GM19193 (cell line): ENCODE data around the gene SLC4A4.

Experiments used
- POLR2A ChIP-seq: IDR thresholded peaks from 4 replicates; pipeline ENCODE4 v1.6.1; 2011; ENCODE audit not compliant: insufficient read depth, insufficient read length; ENCODE audit errors: extremely low read depth

SLC4A4 gene

DNA sequence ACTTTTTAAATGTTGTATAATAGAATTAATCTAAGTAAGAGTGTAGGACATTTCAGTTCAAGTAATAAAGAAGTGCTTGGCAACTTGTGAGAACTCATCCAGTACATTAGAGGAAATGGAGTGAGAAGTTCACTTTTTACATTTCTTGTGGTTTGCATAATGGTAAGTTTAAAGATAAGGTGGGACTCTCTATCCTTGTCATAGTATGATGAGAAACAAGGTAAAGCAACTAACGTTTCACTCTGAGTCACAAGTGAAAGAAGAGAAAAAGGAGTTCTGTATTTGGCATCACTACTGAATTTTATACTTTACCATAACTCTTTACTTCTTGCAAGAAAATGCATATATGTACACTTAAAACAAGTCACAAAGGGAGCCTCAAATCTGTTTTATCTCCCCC lies 219.4 kb downstream of the SLC4A4 start:
- no peak for TF ChIP-seq POLR2A

DNA sequence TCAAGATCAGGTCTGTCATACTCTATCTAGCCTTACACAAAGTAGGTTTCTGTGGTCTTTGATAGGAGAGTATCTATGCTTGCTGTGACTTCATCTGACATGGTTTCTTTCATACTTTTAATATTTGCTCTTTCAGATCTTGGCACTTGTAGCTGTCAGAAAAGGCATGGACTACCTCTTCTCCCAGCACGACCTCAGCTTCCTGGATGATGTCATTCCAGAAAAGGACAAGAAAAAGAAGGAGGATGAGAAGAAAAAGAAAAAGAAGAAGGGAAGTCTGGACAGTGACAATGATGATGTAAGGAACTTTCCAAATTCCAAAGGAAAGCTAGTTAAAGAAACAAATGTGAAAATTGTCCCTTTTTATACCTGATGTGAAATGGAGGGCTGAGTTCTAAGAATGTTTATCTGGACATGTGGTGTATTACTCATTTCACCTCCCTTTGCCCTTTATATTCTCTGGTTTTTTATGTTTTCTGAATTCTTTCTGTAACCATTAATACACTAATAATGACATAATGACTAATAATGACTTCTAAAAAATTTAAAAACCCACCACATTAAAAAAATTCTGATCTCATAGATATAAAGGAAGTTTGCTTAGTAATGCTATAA lies 221.2 kb downstream of the SLC4A4 start:
- no peak for TF ChIP-seq POLR2A

GRCh38 chr4:71564775-71565174 lies 226.0 kb downstream of the SLC4A4 start:
- TF ChIP-seq POLR2A = no peak

- no peak for TF ChIP-seq POLR2A
These were observed 228.0 kb downstream of the SLC4A4 start for GRCh38 chr4:71566856-71567255.

- no peak for TF ChIP-seq POLR2A
These were observed 229.3 kb downstream of the SLC4A4 start for GRCh38 chr4:71568131-71568530.

DNA sequence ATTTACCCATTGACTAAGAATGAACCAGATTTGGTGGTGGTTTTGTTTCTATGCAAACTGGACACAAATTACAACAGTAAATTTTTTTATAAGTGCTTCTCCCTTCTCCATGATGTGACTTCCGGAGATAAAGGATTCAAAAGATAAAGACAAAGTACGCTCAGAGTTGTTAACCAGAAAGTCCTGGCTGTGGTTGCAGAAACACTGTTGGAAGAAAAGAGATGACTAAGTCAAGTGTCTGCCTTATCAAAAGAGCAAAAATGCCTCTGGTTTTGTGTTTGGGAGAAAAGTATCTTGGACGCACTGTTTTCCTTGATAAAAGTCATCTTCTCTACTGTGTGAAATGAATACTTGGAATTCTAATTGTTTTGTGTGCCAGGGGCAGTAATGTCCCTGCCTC lies 231.7 kb downstream of the SLC4A4 start:
- TF ChIP-seq POLR2A = no peak

DNA sequence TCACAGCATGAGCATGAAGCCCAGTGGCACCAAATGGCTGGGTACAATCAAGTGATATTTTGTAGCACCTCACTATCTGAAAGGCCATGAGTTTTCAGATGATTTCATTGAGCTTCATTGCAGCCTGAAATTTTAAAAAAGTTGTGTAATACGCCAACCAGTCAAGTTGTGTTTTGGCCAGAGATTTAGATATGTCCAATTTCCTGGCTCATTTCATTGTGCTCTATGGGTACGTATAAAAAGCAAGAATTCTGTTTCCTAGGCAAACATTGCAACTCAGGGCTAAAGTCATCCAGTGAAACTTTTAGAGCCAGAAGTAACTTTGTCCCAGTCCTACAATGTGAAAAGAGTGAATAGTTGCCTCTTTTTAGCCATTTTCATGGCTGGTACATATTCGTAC lies 232.5 kb downstream of the SLC4A4 start:
- no peak for TF ChIP-seq POLR2A

GRCh38 chr4:71583971-71584370 lies 245.2 kb downstream of the SLC4A4 start:
- TF ChIP-seq POLR2A = no peak

DNA sequence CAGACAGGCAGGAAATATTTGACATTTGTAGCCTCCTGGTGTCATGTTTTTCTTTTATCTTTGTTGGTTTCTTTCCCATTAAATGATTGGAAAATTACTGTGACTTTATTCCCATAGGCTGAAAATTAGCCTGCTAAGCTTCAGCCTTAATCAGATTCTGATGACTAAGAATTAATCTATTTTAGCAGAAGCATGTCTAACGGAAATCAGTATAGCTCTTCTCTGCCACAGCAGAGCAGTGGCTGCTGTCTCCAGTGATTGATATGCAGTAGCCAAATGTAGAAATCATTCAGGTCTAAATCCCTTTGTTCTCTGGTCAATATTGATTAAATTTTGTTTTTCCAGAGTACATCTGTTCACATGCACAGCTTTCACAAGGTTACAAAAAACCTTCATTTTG lies 245.8 kb downstream of the SLC4A4 start:
- no peak for TF ChIP-seq POLR2A

GRCh38 chr4:71586087-71586763 lies 247.4 kb downstream of the SLC4A4 start:
- TF ChIP-seq POLR2A = no peak

DNA sequence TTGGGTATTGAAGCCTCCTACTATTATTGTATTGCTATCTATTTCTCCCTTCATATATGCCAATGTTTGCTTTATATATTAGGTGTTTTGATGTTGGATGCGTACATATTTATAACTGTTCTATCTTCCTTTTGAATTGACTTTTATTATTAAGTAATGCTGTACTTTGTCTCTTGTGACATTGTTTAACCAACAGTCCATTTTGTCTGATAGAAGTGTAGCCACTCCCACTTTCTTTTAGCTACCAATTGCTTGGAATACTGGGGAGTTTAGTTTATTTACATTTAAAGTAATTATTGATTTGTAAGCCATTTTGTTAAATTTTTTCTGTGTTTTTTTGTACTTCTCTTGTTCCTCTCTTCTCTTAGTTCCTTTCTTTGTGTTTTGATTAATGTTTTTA lies 249.2 kb downstream of the SLC4A4 start:
- no peak for TF ChIP-seq POLR2A

GRCh38 chr4:71592793-71593192 lies 254.0 kb downstream of the SLC4A4 start:
- TF ChIP-seq POLR2A = no peak

GRCh38 chr4:71593311-71593710 lies 254.5 kb downstream of the SLC4A4 start:
- TF ChIP-seq POLR2A = no peak

DNA sequence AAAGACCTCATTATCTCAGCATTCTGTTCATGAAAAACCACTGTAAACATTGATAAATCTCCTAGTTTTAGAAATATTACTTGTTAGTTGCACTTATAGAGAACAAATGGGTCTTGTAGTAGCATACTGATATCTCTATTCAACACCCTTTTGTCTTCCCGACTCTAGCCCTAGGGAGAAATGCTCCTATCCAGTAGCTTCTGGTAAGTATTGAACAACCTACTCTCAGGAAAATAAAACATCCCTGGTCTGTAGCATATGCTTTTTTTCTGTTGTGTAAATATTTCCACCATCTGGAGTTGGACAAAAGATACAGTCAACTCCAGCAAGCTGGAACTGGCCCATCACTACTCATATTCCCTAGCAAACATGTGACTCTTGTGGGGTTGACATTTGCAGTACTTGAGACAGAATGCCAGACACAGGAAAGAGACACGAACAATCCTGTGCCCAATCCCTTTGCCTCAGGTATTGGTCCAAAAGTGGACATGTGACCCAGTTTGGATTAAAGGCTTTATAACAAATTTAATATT lies 256.8 kb downstream of the SLC4A4 start:
- no peak for TF ChIP-seq POLR2A

- no peak for TF ChIP-seq POLR2A
These were observed 260.8 kb downstream of the SLC4A4 start for GRCh38 chr4:71599578-71599977.

DNA sequence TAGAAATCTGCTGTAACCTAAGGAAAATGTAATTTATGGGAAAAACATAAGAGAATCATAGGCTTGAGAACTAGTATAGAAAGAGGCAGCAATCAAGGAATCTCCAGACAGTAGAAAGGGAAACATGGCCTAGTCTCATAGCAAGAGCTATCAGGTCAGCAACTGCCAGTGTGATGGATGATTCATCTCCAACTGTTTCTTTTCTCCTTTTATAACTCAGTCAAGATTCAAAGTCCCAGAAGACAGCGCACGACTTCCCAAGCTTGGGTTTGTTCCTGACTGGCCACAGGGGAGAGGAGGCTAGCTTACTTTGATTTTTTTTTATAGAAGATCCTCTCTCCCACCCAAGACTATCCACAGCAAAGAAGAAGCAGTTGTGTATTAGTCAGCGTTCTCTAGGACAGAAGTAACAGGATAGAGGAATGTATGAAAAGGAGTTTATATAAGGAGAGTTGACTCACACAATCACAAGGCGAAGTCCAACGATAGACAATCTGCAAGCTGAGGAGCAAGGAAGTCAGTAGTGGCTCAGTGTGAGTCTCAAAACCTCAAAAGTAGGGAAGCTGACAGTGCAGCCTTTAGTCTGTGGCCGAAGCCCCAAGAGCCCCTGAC lies 263.6 kb downstream of the SLC4A4 start:
- no peak for TF ChIP-seq POLR2A
